A549 (cell line): ENCODE measurements around the gene PPP1R15A. TPM values are rescaled to one million over a fixed set of nuclear protein-coding genes. Genes with fewer than 3 reads are reported as not detected.

ENCODE experiments used
- ATAC-seq, 2 experiments: fragments of 200-7000 bp in 1 of 2; fragments of >200 bp in 1 of 2; cut with Nextera tagmentation in 1 of 2; cut with Tn5 transposase in 1 of 2; 3 replicates each; pipeline versions ENCODE4 v1.8.0 to v1.9.1; 2018 to 2020; ENCODE audit warnings: mild to moderate bottlenecking in 1 of 2, moderate library complexity in 1 of 2
- CTCF ChIA-PET: fragments of 300-600 bp; sonication (Branson Sonifier 250); formaldehyde crosslinking; extraction: SDS; loops from one replicate; lab custom pipeline; 2021; ENCODE audit warnings: antibody characterized with exemption, inconsistent platforms; lab: Yijun Ruan, JAX
- POLR2A ChIA-PET: fragments of 350-600 bp; formaldehyde crosslinking; extraction: SDS; loops from one replicate; lab custom pipeline; 2021; ENCODE audit warnings: antibody characterized with exemption, inconsistent platforms; lab: Yijun Ruan, JAX
- DNase-seq, 2 experiments: peaks; one replicate each; pipeline versions ENCODE4 v3.0.0 to v3.0.0-alpha.2; 2011 to 2016; ENCODE audit warnings: low read depth in 1 of 2, low spot score in 1 of 2
- FAIRE-seq: peaks from 2 replicates; lab custom pipeline; 2011; peaks lifted over from hg19 to GRCh38; lab: Jason Lieb, UNC
- H3K27ac ChIP-seq, 2 experiments: fragments of >200 bp; sonication (Bioruptor Twin); formaldehyde crosslinking; 3 replicates each; pipeline ENCODE4 v1.5.1; 2016 to 2017
- H3K4me1 ChIP-seq: fragments of >200 bp; sonication (Bioruptor Twin); formaldehyde crosslinking; 3 replicates; pipeline ENCODE4 v1.6.1; 2016
- H3K4me2 ChIP-seq: fragments of >200 bp; sonication (Bioruptor Twin); formaldehyde crosslinking; 3 replicates; pipeline ENCODE4 v1.6.1; 2016
- H3K4me3 ChIP-seq: fragments of >200 bp; sonication (Bioruptor Twin); formaldehyde crosslinking; 3 replicates; pipeline ENCODE4 v1.5.1; 2016
- H3K9me3 ChIP-seq: fragments of >200 bp; sonication (Bioruptor Twin); formaldehyde crosslinking; 3 replicates; pipeline ENCODE4 v1.6.1; 2016
- CEBPB ChIP-seq, 2 experiments: fragments of >200 bp in 1 of 2; sonication (Bioruptor Twin) in 1 of 2; formaldehyde crosslinking in 1 of 2; IDR thresholded peaks; 2 replicates each; pipeline ENCODE4 v1.6.1; 2012 to 2016
- EP300 ChIP-seq, 2 experiments: fragments of >200 bp; sonication (Bioruptor Twin); formaldehyde crosslinking; IDR thresholded peaks; 2 replicates in 1 of 2; 3 replicates in 1 of 2; pipeline ENCODE4 v1.6.1; 2016 to 2017
- FOSL2 ChIP-seq, 2 experiments: fragments of 450-650 bp in 1 of 2; fragments of >200 bp in 1 of 2; sonication (Bioruptor Twin) in 1 of 2; formaldehyde crosslinking; IDR thresholded peaks; 2 replicates each; pipeline versions ENCODE4 v1.5.0 to v1.6.1; 2016 to 2020; ENCODE audit warnings: mild to moderate bottlenecking in 1 of 2, moderate library complexity in 1 of 2
- FOXS1 ChIP-seq: fragments of 250-450 bp; sonication (Bioruptor Pico); IDR thresholded peaks from 2 replicates; pipeline ENCODE4 v1.5.0; 2020; ENCODE audit warnings: mild to moderate bottlenecking, moderate library complexity
- GATA3 ChIP-seq: IDR thresholded peaks from 2 replicates; pipeline ENCODE4 v1.6.1; 2012; ENCODE audit warnings: borderline replicate concordance
- HOXA7 ChIP-seq: fragments of 250-450 bp; sonication (Bioruptor Pico); IDR thresholded peaks from 2 replicates; pipeline ENCODE4 v1.5.0; 2020; ENCODE audit warnings: mild to moderate bottlenecking, moderate library complexity
- HOXB13 ChIP-seq: fragments of 250-450 bp; sonication (Bioruptor Pico); IDR thresholded peaks from 2 replicates; pipeline ENCODE4 v1.5.0; 2020; ENCODE audit warnings: low read depth, mild to moderate bottlenecking, moderate library complexity
- HOXB5 ChIP-seq: fragments of 250-450 bp; sonication (Bioruptor Pico); IDR thresholded peaks from 2 replicates; pipeline ENCODE4 v1.5.0; 2020; ENCODE audit warnings: mild to moderate bottlenecking, moderate library complexity
- JUNB ChIP-seq: fragments of >200 bp; sonication (Bioruptor Twin); formaldehyde crosslinking; IDR thresholded peaks from 2 replicates; pipeline ENCODE4 v1.6.1; 2016
- MAFK ChIP-seq: fragments of 450-650 bp; IDR thresholded peaks from 2 replicates; pipeline ENCODE4 v1.6.1; 2014; ENCODE audit not compliant: partially characterized antibody
- MAZ ChIP-seq: fragments of 150-350 bp; IDR thresholded peaks from 2 replicates; pipeline ENCODE4 v1.6.1; 2014; ENCODE audit warnings: antibody characterized with exemption, low read depth, low read length, borderline replicate concordance
- NPAS2 ChIP-seq: fragments of 250-450 bp; sonication (Bioruptor Pico); IDR thresholded peaks from 2 replicates; pipeline ENCODE4 v1.8.0; 2022; ENCODE audit warnings: mild to moderate bottlenecking, moderate library complexity, borderline replicate concordance
- RAD21 ChIP-seq, 2 experiments: fragments of >200 bp in 1 of 2; sonication (Bioruptor Twin) in 1 of 2; formaldehyde crosslinking in 1 of 2; IDR thresholded peaks in 1 of 2; conservative IDR thresholded peaks in 1 of 2; 2 replicates in 1 of 2; 3 replicates in 1 of 2; pipeline ENCODE4 v1.6.1; 2012 to 2018; ENCODE audit warnings: inconsistent platforms in 1 of 2
- RARB ChIP-seq: fragments of 250-450 bp; sonication (Bioruptor Pico); IDR thresholded peaks from 2 replicates; pipeline ENCODE4 v1.8.0; 2021; ENCODE audit warnings: mild to moderate bottlenecking, moderate library complexity
- RNF2 ChIP-seq: fragments of 200-600 bp; sonication (generic); IDR thresholded peaks from 2 replicates; pipeline ENCODE4 v1.6.1; 2016; ENCODE audit warnings: low read depth, mild to moderate bottlenecking, antibody characterized with exemption, moderate library complexity, borderline replicate concordance
- SMC3 ChIP-seq: fragments of >200 bp; sonication (Bioruptor Twin); formaldehyde crosslinking; IDR thresholded peaks from 3 replicates; pipeline ENCODE4 v1.6.1; 2018; ENCODE audit warnings: inconsistent platforms
- TFCP2L1 ChIP-seq: fragments of 250-450 bp; sonication (Bioruptor Pico); IDR thresholded peaks from 2 replicates; pipeline ENCODE4 v1.5.0; 2021; ENCODE audit warnings: mild to moderate bottlenecking
- ZNF302 ChIP-seq: fragments of 250-450 bp; sonication (Bioruptor Pico); IDR thresholded peaks from 2 replicates; pipeline ENCODE4 v1.9.0; 2021; ENCODE audit warnings: inconsistent platforms, mild to moderate bottlenecking, moderate library complexity
- WGBS: methylation state at CpG from one replicate; pipeline ENCODE4 v1.1.6; 2017; ENCODE audit errors: missing lambda C conversion rate; 5-methylcytosine and 5-hydroxymethylcytosine counted together
- polyA plus RNA-seq, 4 experiments: library from polyadenylated mRNA; depleted of rRNA in 3 of 4; stranded (reverse); fragments of >200 nt; fragmentation: RNase III in 1 of 4; extraction: RNeasy Plus Mini Kit Qiagen cat#74134 plus additional on column Dnase treatment in 1 of 4; gene quantifications; 2 replicates in 3 of 4; 3 replicates in 1 of 4; pipeline ENCODE4 v1.2.3, GENCODE V29; 2011 to 2017
- TF ChIP-seq, protein P1 (sequence below): fragments of 450-650 bp; IDR thresholded peaks from 2 replicates; pipeline ENCODE4 v1.6.1; 2014; ENCODE audit warnings: antibody characterized with exemption
- TF ChIP-seq, protein P2 (sequence below): fragments of >200 bp; sonication (Bioruptor Twin); formaldehyde crosslinking; IDR thresholded peaks from 3 replicates; pipeline ENCODE4 v1.6.1; 2016
- TF ChIP-seq, protein P3 (sequence below): fragments of 250-450 bp; sonication (Bioruptor Pico); IDR thresholded peaks from 2 replicates; pipeline ENCODE4 v1.5.0; 2020; ENCODE audit warnings: low read depth, mild to moderate bottlenecking, moderate library complexity
- TF ChIP-seq, protein P4 (sequence below): IDR thresholded peaks from 2 replicates; pipeline ENCODE4 v1.6.1; 2012; ENCODE audit warnings: low read depth, borderline replicate concordance
- TF ChIP-seq, protein P5 (sequence below): fragments of >200 bp; sonication (Bioruptor Twin); formaldehyde crosslinking; IDR thresholded peaks from 3 replicates; pipeline ENCODE4 v1.5.1; 2016
- TF ChIP-seq, protein P6 (sequence below): IDR thresholded peaks from 2 replicates; pipeline ENCODE4 v1.6.1; 2012

The PPP1R15A gene
- polyA plus RNA-seq, 2 of the 4 experiments (the other 2 are of a cell fraction), result 29.7 to 74.2 TPM

DNA sequence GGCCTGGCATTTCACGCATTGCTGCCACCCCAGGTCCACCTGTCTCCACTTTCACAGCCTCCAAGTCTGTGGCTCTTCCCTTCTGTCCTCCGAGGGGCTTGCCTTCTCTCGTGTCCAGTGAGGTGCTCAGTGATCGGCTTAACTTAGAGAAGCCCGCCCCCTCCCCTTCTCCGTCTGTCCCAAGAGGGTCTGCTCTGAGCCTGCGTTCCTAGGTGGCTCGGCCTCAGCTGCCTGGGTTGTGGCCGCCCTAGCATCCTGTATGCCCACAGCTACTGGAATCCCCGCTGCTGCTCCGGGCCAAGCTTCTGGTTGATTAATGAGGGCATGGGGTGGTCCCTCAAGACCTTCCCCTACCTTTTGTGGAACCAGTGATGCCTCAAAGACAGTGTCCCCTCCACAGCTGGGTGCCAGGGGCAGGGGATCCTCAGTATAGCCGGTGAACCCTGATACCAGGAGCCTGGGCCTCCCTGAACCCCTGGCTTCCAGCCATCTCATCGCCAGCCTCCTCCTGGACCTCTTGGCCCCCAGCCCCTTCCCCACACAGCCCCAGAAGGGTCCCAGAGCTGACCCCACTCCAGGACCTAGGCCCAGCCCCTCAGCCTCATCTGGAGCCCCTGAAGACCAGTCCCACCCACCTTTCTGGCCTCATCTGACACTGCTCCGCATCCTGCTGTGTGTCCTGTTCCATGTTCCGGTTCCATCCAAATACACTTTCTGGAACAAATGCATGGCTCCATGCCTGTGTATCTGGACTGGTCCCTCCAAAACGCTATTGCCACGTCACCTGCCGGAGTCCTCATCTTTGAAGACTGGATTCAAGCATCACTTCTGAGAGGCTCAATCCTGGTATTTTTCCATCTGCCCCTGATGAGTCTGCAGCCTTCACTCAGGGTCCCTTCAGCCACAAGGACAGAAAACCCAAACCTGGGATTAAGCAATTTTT is 50.6 kb downstream of the PPP1R15A start:
- ATAC-seq (no peak), FAIRE-seq (no peak), DNase-seq (no peak)
- Histone ChIP-seq H3K9me3 (no peaks in the 10 kb centered on the region), H3K4me2 (no peak overlapping the region), H3K27ac (peak overlapping the region in 1 of 2 experiments; percentile 85; a peak in 2 of 6 replicates), H3K4me3 (no peak overlapping the region), H3K4me1 (peaks cover 40% of the 10 kb centered on the region)
- CTCF ChIA-PET, result interaction anchor here (0.6 to 5.9 kb wide), 14 partner anchors 9 to 355 kb away, joined by 3 to 36 read pairs (median 3); partner anchors contain the start of gene BAX
- WGBS, result 86% methylated on average over 18 of the region's 18 CpGs
- POLR2A ChIA-PET, result no interaction called here
- TF ChIP-seq, protein P1, sequence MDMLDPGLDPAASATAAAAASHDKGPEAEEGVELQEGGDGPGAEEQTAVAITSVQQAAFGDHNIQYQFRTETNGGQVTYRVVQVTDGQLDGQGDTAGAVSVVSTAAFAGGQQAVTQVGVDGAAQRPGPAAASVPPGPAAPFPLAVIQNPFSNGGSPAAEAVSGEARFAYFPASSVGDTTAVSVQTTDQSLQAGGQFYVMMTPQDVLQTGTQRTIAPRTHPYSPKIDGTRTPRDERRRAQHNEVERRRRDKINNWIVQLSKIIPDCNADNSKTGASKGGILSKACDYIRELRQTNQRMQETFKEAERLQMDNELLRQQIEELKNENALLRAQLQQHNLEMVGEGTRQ, result no peak
- no peak for TF ChIP-seq RARB (CRISPR knock-in tag)
- TF ChIP-seq MAFK, result no peak
- no peak for TF ChIP-seq RNF2
- no peak for TF ChIP-seq FOXS1 (CRISPR knock-in tag)
- TF ChIP-seq, protein P2, sequence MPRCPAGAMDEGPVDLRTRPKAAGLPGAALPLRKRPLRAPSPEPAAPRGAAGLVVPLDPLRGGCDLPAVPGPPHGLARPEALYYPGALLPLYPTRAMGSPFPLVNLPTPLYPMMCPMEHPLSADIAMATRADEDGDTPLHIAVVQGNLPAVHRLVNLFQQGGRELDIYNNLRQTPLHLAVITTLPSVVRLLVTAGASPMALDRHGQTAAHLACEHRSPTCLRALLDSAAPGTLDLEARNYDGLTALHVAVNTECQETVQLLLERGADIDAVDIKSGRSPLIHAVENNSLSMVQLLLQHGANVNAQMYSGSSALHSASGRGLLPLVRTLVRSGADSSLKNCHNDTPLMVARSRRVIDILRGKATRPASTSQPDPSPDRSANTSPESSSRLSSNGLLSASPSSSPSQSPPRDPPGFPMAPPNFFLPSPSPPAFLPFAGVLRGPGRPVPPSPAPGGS, result no peak
- TF ChIP-seq, protein P3, sequence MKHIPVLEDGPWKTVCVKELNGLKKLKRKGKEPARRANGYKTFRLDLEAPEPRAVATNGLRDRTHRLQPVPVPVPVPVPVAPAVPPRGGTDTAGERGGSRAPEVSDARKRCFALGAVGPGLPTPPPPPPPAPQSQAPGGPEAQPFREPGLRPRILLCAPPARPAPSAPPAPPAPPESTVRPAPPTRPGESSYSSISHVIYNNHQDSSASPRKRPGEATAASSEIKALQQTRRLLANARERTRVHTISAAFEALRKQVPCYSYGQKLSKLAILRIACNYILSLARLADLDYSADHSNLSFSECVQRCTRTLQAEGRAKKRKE (CRISPR knock-in tag), result no peak
- TF ChIP-seq NPAS2 (CRISPR knock-in tag), result no peak
- TF ChIP-seq TFCP2L1, result no peak
- TF ChIP-seq, protein P4, sequence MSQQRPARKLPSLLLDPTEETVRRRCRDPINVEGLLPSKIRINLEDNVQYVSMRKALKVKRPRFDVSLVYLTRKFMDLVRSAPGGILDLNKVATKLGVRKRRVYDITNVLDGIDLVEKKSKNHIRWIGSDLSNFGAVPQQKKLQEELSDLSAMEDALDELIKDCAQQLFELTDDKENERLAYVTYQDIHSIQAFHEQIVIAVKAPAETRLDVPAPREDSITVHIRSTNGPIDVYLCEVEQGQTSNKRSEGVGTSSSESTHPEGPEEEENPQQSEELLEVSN, result no peak
- TF ChIP-seq, protein P5, sequence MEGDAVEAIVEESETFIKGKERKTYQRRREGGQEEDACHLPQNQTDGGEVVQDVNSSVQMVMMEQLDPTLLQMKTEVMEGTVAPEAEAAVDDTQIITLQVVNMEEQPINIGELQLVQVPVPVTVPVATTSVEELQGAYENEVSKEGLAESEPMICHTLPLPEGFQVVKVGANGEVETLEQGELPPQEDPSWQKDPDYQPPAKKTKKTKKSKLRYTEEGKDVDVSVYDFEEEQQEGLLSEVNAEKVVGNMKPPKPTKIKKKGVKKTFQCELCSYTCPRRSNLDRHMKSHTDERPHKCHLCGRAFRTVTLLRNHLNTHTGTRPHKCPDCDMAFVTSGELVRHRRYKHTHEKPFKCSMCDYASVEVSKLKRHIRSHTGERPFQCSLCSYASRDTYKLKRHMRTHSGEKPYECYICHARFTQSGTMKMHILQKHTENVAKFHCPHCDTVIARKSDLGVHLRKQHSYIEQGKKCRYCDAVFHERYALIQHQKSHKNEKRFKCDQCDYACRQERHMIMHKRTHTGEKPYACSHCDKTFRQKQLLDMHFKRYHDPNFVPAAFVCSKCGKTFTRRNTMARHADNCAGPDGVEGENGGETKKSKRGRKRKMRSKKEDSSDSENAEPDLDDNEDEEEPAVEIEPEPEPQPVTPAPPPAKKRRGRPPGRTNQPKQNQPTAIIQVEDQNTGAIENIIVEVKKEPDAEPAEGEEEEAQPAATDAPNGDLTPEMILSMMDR, result no peak
- TF ChIP-seq, all 56 proteins: peak for 0

DNA sequence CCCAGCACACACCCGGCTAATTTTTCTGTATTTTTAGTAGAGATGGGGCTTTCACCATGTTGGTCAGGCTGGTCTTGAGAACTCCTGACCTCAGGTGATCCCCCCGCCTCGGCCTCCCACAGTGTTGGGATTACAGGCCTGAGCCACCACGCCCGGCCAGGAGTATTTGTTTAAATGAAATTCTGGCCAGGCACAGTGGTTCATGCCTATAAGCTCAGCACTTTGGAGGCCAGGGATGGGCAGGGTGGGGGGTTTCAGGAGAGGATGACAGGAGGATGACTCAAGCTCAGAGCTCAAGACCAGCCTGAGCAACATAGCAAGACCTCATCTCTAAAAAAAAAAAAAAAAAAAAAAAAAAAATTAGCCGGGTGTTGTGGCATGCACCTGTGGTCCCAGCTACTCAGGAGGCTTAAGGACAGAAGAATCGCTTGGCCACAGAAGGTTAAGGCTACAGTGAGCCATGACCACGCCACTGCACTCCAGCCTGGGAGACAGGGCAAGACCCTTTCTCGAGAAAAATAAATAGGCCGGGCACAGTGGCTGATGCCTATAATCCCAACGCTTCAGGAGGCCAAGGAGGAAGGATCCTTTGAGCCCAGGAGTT is 53.1 kb downstream of the PPP1R15A start:
- Histone ChIP-seq H3K27ac (peak overlapping the region; percentile 67 to 85), H3K9me3 (no peaks in the 10 kb centered on the region), H3K4me3 (no peak overlapping the region), H3K4me1 (peaks cover 41% of the 10 kb centered on the region), H3K4me2 (peak overlapping the region; percentile 66)
- ChIA-PET POLR2A (interaction anchor here (0.7 to 2.9 kb wide), 10 partner anchors 10 to 83 kb away, joined by 3 to 24 read pairs (median 4); partner anchors contain the start of genes BAX, FTL, NUCB1 and PPP1R15A), CTCF (interaction anchor here (0.8 to 5.9 kb wide), 13 partner anchors 9 to 82 kb away, joined by 3 to 36 read pairs (median 3); no protein-coding TSS in a partner anchor)
- FAIRE-seq (no peak), ATAC-seq (peak; percentile 86 to 88), DNase-seq (peak in 1 of 2 experiments; percentile 95)
- TF ChIP-seq RAD21 (conservative IDR thresholded peaks at IDR 0.05 in 1 of 2, IDR thresholded peaks at IDR 0.05 in 1 of 2) (peak in 1 of 2 experiments; percentile 31; a peak in 3 of 5 replicates), HOXB5 (CRISPR knock-in tag) (0 out of 2 replicates have a peak, but pooled peaks have one; percentile 29), TFCP2L1 (no peak), HOXB13 (CRISPR knock-in tag) (no peak), MAZ (no peak), GATA3 (no peak; the same call in 1 of the 2 replicates), ZNF302 (no peak), CEBPB (IDR thresholded peaks at IDR 0.05) (peak in 1 of 2 experiments; percentile 40; a peak in 1 of 4 replicates), JUNB (peak; percentile 76), EP300 (IDR thresholded peaks at IDR 0.05) (peak; percentile 20 to 56; a peak in 1 of 5 replicates), SMC3 (0 out of 3 replicates have a peak, but pooled peaks have one; percentile 13), FOSL2 (IDR thresholded peaks at IDR 0.05) (peak; percentile 84), FOSL2 (CRISPR knock-in tag; IDR thresholded peaks at IDR 0.05) (peak; percentile 76), HOXA7 (CRISPR knock-in tag) (no peak)
- TF ChIP-seq, protein P6, sequence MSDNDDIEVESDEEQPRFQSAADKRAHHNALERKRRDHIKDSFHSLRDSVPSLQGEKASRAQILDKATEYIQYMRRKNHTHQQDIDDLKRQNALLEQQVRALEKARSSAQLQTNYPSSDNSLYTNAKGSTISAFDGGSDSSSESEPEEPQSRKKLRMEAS, result peak; percentile 52; the same call in 1 of the 2 replicates
- 13% methylated on average over 11 of the region's 11 CpGs for WGBS
